ENCODE results near the gene METRNL. TPM values are rescaled to one million over a fixed set of nuclear protein-coding genes. Genes with fewer than 3 reads are reported as not detected.

The METRNL gene
- total RNA-seq, 1 experiment from 2014 or later = 44.6 TPM

- POLR2A ChIA-PET (ENCODE audit: unreplicated experiment) = no interaction called here
Measured at GRCh38 chr17:83067071-83067717, 12.2 kb upstream of the METRNL start.

GRCh38 chr17:83067718-83068261 is 11.6 kb upstream of the METRNL start:
- Histone ChIP-seq H3K4me2 (no peak overlapping the region), H3K36me3 (ENCODE audit: low read depth) (no peaks in the 10 kb centered on the region), H3K4me1 (replicated peaks; ENCODE audit: insufficient read depth) (peaks cover 10% of the 10 kb centered on the region), H3K9me3 (ENCODE audit: insufficient read depth, low read depth) (no peaks in the 10 kb centered on the region), H3K27ac (no peak overlapping the region), H3F3A (ENCODE audit: insufficient read depth, low read depth) (no peaks in the 10 kb centered on the region), H4K20me1 (ENCODE audit: insufficient read depth) (no peaks in the 10 kb centered on the region), H3K4me3 (no peak overlapping the region), H2AFZ (no peak overlapping the region), H3K27me3 (ENCODE audit: insufficient read depth, low read depth) (no peaks in the 10 kb centered on the region), H3K9me2 (ENCODE audit: insufficient read depth) (no peaks in the 10 kb centered on the region), H3K79me2 (ENCODE audit: low read depth) (no peaks in the 10 kb centered on the region)
- no peak for TF ChIP-seq EZH2 (IDR thresholded peaks at IDR 0.05; ENCODE audit: low read depth)
- no peak for TF ChIP-seq CTCF (conservative IDR thresholded peaks at IDR 0.05)
- POLR2A ChIA-PET (ENCODE audit: unreplicated experiment) = no interaction called here
- CTCF ChIA-PET = interaction anchor here (0.5 kb wide), 1 partner anchor 306 kb away, joined by 6 read pairs; no protein-coding TSS in a partner anchor
- no TSS peak for BruUV-seq (replicated peaks)
- intact Hi-C loops (cut with micrococcal nuclease; ENCODE audit: unreplicated experiment) = no loop called here
- no peak for DNase-seq

More at GRCh38 chr17:83067071-83067717, 12.2 kb upstream of the METRNL start:
- no TSS peak for BruUV-seq (replicated peaks)
- no peak overlapping the region for H3K4me2 ChIP-seq
- H3K4me3 ChIP-seq = no peak overlapping the region
- H3K9me3 ChIP-seq (ENCODE audit: insufficient read depth, low read depth) = no peaks in the 10 kb centered on the region
- no peaks in the 10 kb centered on the region for H3K9me2 ChIP-seq (ENCODE audit: insufficient read depth)
- no peaks in the 10 kb centered on the region for H3K27me3 ChIP-seq (ENCODE audit: insufficient read depth, low read depth)
- no peaks in the 10 kb centered on the region for H3F3A ChIP-seq (ENCODE audit: insufficient read depth, low read depth)
- no peaks in the 10 kb centered on the region for H3K79me2 ChIP-seq (ENCODE audit: low read depth)
- CTCF ChIA-PET = interaction anchor here (0.5 kb wide), 1 partner anchor 305 kb away, joined by 6 read pairs; no protein-coding TSS in a partner anchor
- no peaks in the 10 kb centered on the region for H3K36me3 ChIP-seq (ENCODE audit: low read depth)
- H4K20me1 ChIP-seq (ENCODE audit: insufficient read depth) = no peaks in the 10 kb centered on the region
- TF ChIP-seq EZH2 (IDR thresholded peaks at IDR 0.05; ENCODE audit: low read depth) (no peak), CTCF (conservative IDR thresholded peaks at IDR 0.05) (no peak)
- DNase-seq = no peak
- H3K27ac ChIP-seq = no peak overlapping the region
- H2AFZ ChIP-seq = no peak overlapping the region
- H3K4me1 ChIP-seq (replicated peaks; ENCODE audit: insufficient read depth) = peaks cover 10% of the 10 kb centered on the region
- intact Hi-C loops (cut with micrococcal nuclease; ENCODE audit: unreplicated experiment) = no loop called here

- Histone ChIP-seq H3K4me2 (no peak overlapping the region), H3K9me3 (ENCODE audit: insufficient read depth, low read depth) (no peaks in the 10 kb centered on the region), H3F3A (ENCODE audit: insufficient read depth, low read depth) (no peaks in the 10 kb centered on the region), H3K4me1 (replicated peaks; ENCODE audit: insufficient read depth) (peaks cover 20% of the 10 kb centered on the region), H3K4me3 (no peak overlapping the region), H2AFZ (no peak overlapping the region), H3K79me2 (ENCODE audit: low read depth) (no peaks in the 10 kb centered on the region), H3K27me3 (ENCODE audit: insufficient read depth, low read depth) (no peaks in the 10 kb centered on the region), H3K9me2 (ENCODE audit: insufficient read depth) (no peaks in the 10 kb centered on the region), H3K36me3 (ENCODE audit: low read depth) (no peaks in the 10 kb centered on the region), H3K27ac (no peak overlapping the region), H4K20me1 (ENCODE audit: insufficient read depth) (no peaks in the 10 kb centered on the region)
- no TSS peak for BruUV-seq (replicated peaks)
- TF ChIP-seq EZH2 (IDR thresholded peaks at IDR 0.05; ENCODE audit: low read depth) = no peak
- no peak for TF ChIP-seq CTCF (conservative IDR thresholded peaks at IDR 0.05)
- no peak for DNase-seq
- intact Hi-C loops (cut with micrococcal nuclease; ENCODE audit: unreplicated experiment) = no loop called here
- ChIA-PET CTCF (no interaction called here), POLR2A (ENCODE audit: unreplicated experiment) (no interaction called here)
Measured at GRCh38 chr17:83068641-83069570, 10.5 kb upstream of the METRNL start.

All from PC-9 (cell line).